NCI-H128 (cell line): ENCODE measurements around the gene C18orf32.
"Not testable (repeated sequence)": the region's sequence is repeated elsewhere in the genome, so short reads cannot be mapped to it uniquely, and the experiment has no call there.

Source experiments
- DNase-seq: peaks from one replicate; lab custom pipeline; 2025; ENCODE audit not compliant: unreplicated experiment; lab: John Stamatoyannopoulos, UW

Gene C18orf32

GRCh38 chr18:49486953-49487710, at the start of gene C18orf32:
TSS of gene C18orf32 (minus strand) at chr18:49487234. CDS start at chr18:49483748, 3,486 bp downstream.
- peak; percentile 93 for DNase-seq

GRCh38 chr18:49534846-49535601, 48.0 kb upstream of the C18orf32 start:
- DNase-seq, result no peak

- DNase-seq, result no peak
These were observed 44.7 kb upstream of the C18orf32 start for GRCh38 chr18:49531678-49532153.

- DNase-seq, result no peak
These were observed 42.6 kb upstream of the C18orf32 start for GRCh38 chr18:49529596-49529995.

GRCh38 chr18:49527631-49528327, 40.7 kb upstream of the C18orf32 start:
- no peak for DNase-seq

GRCh38 chr18:49525981-49526380, 38.9 kb upstream of the C18orf32 start:
- no peak for DNase-seq

DNA sequence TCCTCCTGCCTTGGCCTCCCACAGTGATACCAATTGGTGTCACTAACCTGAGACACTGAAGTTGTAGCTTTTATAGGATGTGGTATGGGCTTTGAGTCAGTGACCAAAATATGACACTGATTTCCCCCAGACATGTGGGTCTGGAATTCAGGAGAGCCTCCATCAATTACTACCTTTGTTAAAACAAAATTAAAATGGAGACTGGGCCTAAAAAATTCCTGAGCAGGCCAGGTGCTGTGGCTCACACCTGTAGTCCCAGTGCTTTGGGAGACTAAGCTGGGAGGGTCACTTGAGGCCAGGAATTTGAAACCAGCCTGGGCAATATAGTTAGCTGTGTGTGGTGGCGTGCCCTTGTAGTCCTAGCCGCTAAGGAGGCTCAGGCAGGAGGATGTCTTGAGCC, 37.9 kb upstream of the C18orf32 start:
- DNase-seq, result no peak

GRCh38 chr18:49524349-49524748, 37.3 kb upstream of the C18orf32 start:
- DNase-seq, result no peak

GRCh38 chr18:49523580-49524093, 36.6 kb upstream of the C18orf32 start:
- DNase-seq, result not testable (repeated sequence)

GRCh38 chr18:49521216-49521835, 34.3 kb upstream of the C18orf32 start:
- DNase-seq, result peak; percentile 91

- DNase-seq, result peak; percentile 51
These were observed 33.7 kb upstream of the C18orf32 start for GRCh38 chr18:49520661-49521145.

GRCh38 chr18:49519101-49519971, 32.3 kb upstream of the C18orf32 start:
- DNase-seq, result no peak

DNA sequence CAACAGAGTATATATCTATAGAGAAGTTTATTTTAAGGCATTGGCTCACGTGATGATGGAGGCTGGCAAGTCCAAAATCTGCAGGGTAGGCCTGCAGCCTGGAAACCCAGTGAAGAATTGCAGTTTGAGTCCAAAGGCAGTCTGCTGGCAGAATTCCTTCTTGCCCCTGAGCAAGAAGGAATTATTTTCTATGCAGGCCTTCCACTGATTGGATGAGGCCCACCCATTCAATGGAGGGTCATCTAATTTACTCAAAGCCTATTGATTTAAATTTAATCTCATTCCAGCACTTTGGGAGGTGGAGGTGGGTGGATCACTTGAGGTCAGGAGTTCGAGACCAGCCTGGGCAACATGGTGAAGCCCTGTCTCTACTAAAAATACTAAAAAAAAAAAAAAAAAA, 30.4 kb upstream of the C18orf32 start:
- DNase-seq, result no peak

DNA sequence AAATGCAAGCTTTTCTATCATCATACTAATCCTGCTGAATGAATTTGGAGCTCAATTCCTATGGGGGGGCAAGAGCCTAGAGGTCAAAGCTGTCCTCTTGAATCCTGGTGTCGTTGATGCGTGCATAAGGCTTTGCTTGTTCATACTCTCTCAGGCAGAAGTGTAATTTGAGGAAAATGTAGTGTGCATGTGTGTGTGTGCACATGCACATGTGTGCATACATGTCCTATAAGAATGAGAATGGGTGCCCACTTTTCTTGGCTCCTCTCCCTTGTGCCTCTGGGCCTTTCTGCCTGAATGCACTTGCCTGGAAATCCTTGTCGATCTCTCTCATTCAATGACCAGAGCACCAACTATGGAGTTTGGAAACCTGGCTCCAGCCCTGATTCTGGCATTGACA, 28.5 kb upstream of the C18orf32 start:
- no peak for DNase-seq

- DNase-seq, result not testable (repeated sequence)
These were observed 28.0 kb upstream of the C18orf32 start for GRCh38 chr18:49515003-49515402.

- DNase-seq, result no peak
These were observed 27.5 kb upstream of the C18orf32 start for GRCh38 chr18:49514577-49514976.

DNA sequence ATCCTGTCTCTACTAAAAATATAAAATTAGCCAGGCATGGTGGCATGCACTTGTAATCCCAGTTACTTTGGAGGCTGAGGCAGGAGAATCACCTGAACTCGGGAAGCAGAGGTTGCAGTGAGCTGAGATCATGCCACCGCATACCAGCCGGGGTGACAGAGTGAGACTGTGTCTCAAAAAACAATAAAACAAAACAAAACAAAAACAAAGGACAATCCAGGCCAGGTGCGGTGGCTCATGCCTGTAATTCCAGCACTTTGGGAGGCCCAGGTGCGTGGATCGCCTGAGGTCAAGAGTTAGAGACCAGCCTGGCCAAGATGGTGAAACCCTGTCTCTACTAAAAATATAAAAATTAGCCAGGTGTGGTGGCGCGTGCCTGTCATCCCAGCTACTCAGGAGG, 25.8 kb upstream of the C18orf32 start:
- not testable (repeated sequence) for DNase-seq

- DNase-seq, result peak; percentile 73
These were observed 23.5 kb upstream of the C18orf32 start for GRCh38 chr18:49510393-49511115.

DNA sequence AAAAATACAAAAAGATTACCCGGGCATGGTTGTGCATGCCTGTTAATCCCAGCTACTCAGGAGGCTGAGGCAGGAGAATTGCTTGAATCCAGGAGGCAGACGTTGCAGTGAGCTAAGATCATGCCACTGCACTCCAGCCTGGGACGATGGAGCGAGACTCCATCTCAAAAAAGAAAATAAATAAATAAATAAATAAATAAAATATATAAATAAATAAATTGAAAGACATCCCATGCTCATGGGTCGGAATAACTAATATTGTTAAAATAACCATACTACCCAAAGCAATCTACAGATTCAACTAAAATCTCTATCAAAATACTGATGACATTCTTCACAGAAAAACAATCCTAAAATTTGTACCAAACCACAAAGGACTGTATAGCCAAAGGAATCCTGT, 19.4 kb upstream of the C18orf32 start:
- not testable (repeated sequence) for DNase-seq
